ENCODE measurements around the gene TTLL11.

- TF ChIP-seq, protein P1, sequence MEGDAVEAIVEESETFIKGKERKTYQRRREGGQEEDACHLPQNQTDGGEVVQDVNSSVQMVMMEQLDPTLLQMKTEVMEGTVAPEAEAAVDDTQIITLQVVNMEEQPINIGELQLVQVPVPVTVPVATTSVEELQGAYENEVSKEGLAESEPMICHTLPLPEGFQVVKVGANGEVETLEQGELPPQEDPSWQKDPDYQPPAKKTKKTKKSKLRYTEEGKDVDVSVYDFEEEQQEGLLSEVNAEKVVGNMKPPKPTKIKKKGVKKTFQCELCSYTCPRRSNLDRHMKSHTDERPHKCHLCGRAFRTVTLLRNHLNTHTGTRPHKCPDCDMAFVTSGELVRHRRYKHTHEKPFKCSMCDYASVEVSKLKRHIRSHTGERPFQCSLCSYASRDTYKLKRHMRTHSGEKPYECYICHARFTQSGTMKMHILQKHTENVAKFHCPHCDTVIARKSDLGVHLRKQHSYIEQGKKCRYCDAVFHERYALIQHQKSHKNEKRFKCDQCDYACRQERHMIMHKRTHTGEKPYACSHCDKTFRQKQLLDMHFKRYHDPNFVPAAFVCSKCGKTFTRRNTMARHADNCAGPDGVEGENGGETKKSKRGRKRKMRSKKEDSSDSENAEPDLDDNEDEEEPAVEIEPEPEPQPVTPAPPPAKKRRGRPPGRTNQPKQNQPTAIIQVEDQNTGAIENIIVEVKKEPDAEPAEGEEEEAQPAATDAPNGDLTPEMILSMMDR (conservative IDR thresholded peaks at IDR 0.05): no peak
- no peak for TF ChIP-seq ZFX (IDR thresholded peaks at IDR 0.05)
These were observed 39.4 kb upstream of the TTLL11 start for GRCh38 chr9:122132539-122132938.

Measured in C4-2B (cell line).